ENCODE measurements around the gene ERMP1.

- TF ChIP-seq CTCF (IDR thresholded peaks at IDR 0.05; ENCODE audit: poor library complexity, severe bottlenecking) (no peak), RAD21 (conservative IDR thresholded peaks at IDR 0.05) (no peak), EZH2 (IDR thresholded peaks at IDR 0.05; ENCODE audit: borderline replicate concordance, insufficient read depth, low read length, poor library complexity, severe bottlenecking) (no peak), MXI1 (conservative IDR thresholded peaks at IDR 0.05; ENCODE audit: poor library complexity, severe bottlenecking) (no peak), EP300 (conservative IDR thresholded peaks at IDR 0.05; ENCODE audit: poor library complexity, severe bottlenecking) (no peak)
Measured at GRCh38 chr9:5760338-5760737, 72.6 kb downstream of the ERMP1 start.
